HG02852 (cell line): ENCODE data around the gene CTNNA1.

Experiments
- ATAC-seq: cut with Tn5 transposase; IDR thresholded peaks from one replicate; pipeline ENCODE4 v1.9.1; 2021; ENCODE audit warnings: mild to moderate bottlenecking, moderate library complexity; ENCODE audit not compliant: unreplicated experiment

The CTNNA1 gene

DNA sequence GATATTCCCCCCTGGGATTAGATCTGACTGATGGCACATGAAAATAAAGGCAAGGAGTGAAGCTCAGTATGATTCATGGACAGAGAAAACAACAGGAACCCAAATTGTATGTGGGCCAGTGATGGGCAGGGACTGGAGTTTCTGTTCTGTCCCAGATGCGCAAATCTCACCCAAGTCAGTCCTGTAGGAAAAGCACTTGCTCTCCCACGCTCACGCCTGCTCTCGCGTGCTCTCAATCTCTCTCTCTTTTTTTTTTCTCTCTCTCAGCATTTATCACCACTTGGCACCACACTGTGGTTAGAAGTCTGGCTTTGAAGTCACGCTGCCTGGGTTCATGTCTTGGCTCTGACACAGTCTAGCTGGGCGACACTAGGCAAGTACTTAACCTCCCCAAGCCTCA is 228.4 kb downstream of the CTNNA1 start:
- ATAC-seq, result no peak

DNA sequence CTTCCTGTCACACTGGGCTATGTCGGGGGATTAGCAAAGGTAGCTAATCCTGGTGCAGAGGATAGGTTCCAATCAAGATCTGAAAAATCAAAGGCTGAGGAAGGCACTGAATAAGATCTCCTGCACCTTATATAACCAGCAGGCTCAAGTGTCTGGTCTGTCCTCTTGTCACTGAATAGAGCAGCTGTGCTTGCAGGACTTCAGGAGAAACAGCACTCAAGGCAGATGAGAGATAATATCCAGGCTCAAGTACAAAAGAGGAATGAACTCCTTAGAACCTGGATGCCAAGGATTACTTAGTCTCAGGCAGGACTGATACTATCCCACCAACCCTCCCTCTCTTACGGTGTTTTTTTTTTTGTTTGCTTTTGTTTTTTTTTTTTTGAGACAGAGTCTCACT is 230.8 kb downstream of the CTNNA1 start:
- ATAC-seq, result no peak
